Esophagus muscularis mucosa (tissue), 4 donors: ENCODE data around the gene HNRNPL. TPM values are rescaled to one million over a fixed set of nuclear protein-coding genes. Genes with fewer than 3 reads are reported as not detected.
"Not testable (repeated sequence)": the region's sequence is repeated elsewhere in the genome, so short reads cannot be mapped to it uniquely, and the experiment has no call there.

Experiments used
- DNase-seq: peaks from one replicate; pipeline ENCODE4 v3.0.0-alpha.2; 2017; ENCODE audit errors: extremely low spot score
- H3K27ac ChIP-seq, 4 donors: fragments of 200-600 bp; sonication (generic); replicated peaks in 1 of 4; 1 replicate in 3 of 4; 2 replicates in 1 of 4; pipeline ENCODE4 v1.5.1; 2016 to 2019; ENCODE audit warnings: mild to moderate bottlenecking in 1 of 4
- H3K27me3 ChIP-seq, 4 donors: fragments of 200-600 bp; sonication (generic); one replicate each; pipeline versions ENCODE4 v1.5.1 to v1.6.0; 2016 to 2019
- H3K36me3 ChIP-seq, 4 donors: fragments of 200-600 bp; sonication (generic); one replicate each; pipeline ENCODE4 v1.5.1; 2016 to 2019
- H3K4me1 ChIP-seq, 4 donors: fragments of 200-600 bp; sonication (generic); one replicate each; pipeline ENCODE4 v1.5.1; 2016 to 2019
- H3K4me3 ChIP-seq, 4 donors: fragments of 200-600 bp; sonication (generic); 1 replicate in 2 of 4; 2 replicates in 2 of 4; pipeline ENCODE4 v1.5.1; 2016 to 2019; ENCODE audit warnings: mild to moderate bottlenecking in 4 of 4, moderate library complexity in 1 of 4
- H3K9me3 ChIP-seq, 4 donors: fragments of 200-600 bp; sonication (generic); 1 replicate in 3 of 4; 2 replicates in 1 of 4; pipeline ENCODE4 v1.5.1; 2016 to 2019
- CTCF ChIP-seq, 3 experiments: fragments of 200-600 bp in 2 of 3; fragments of 450-650 bp in 1 of 3; sonication (generic) in 2 of 3; IDR thresholded peaks; one replicate each; pipeline ENCODE4 v1.5.1; 2017 to 2019; ENCODE audit warnings: antibody characterized with exemption in 3 of 3, mild to moderate bottlenecking in 2 of 3, moderate library complexity in 1 of 3
- EP300 ChIP-seq: sonication (generic); formaldehyde crosslinking; IDR thresholded peaks from one replicate; pipeline ENCODE4 v1.6.1; 2017; ENCODE audit warnings: antibody characterized with exemption
- POLR2A ChIP-seq: fragments of 450-650 bp; IDR thresholded peaks from one replicate; pipeline ENCODE4 v1.6.1; 2017; ENCODE audit warnings: antibody characterized with exemption, moderate library complexity, mild to moderate bottlenecking, low read depth
- POLR2AphosphoS5 ChIP-seq, 2 donors: sonication (generic); formaldehyde crosslinking; IDR thresholded peaks; one replicate each; pipeline ENCODE4 v1.6.1; 2017; ENCODE audit warnings: antibody characterized with exemption in 2 of 2
- WGBS: methylation state at CpG from one replicate; pipeline ENCODE4 v1.1.5; 2018; 5-methylcytosine and 5-hydroxymethylcytosine counted together
- intact Hi-C: fragments of 100-400 bp; cut with DNase I; formaldehyde crosslinking; loops from one replicate; pipeline ENCODE4 v1.15.1; 2023
- total RNA-seq, 4 donors: library from RNA; depleted of rRNA; stranded (reverse); fragments of >200 nt; gene quantifications; one replicate each; pipeline versions ENCODE4 v1.1.0 to v1.2.1, GENCODE V29; 2016

The HNRNPL gene
- total RNA-seq, 4 donors from 2014 or later: 126 to 202 (median 180) TPM

GRCh38 chr19:38801359-38802095, 48.3 kb downstream of the HNRNPL start:
- TF ChIP-seq CTCF (IDR thresholded peaks at IDR 0.05): no peak
- TF ChIP-seq POLR2A: no peak
- no peak for TF ChIP-seq POLR2AphosphoS5 (IDR thresholded peaks at IDR 0.05)
- no peak for TF ChIP-seq EP300
- no peak for DNase-seq
- H3K27ac ChIP-seq: no peak overlapping the region
- intact Hi-C loops: no loop called here
- H3K36me3 ChIP-seq: peaks cover 0 to 13% (median 5%) of the 10 kb centered on the region in 4 donors
- no peak overlapping the region for H3K4me3 ChIP-seq
- WGBS: 97% methylated on average over 12 of the region's 12 CpGs
- no peaks in the 10 kb centered on the region for H3K9me3 ChIP-seq
- H3K4me1 ChIP-seq: peaks cover 0 to 4% (median 0%) of the 10 kb centered on the region in 4 donors
- no peaks in the 10 kb centered on the region for H3K27me3 ChIP-seq

- no peaks in the 10 kb centered on the region for H3K9me3 ChIP-seq
- TF ChIP-seq CTCF (IDR thresholded peaks at IDR 0.05) (no peak), POLR2AphosphoS5 (IDR thresholded peaks at IDR 0.05) (no peak), EP300 (no peak), POLR2A (no peak)
- H3K36me3 ChIP-seq: peaks cover 0 to 10% (median 3%) of the 10 kb centered on the region in 4 donors
- peaks cover 0 to 3% (median 0%) of the 10 kb centered on the region in 4 donors for H3K4me1 ChIP-seq
- no peaks in the 10 kb centered on the region for H3K27me3 ChIP-seq
- no peak for DNase-seq
- 90% methylated on average over 5 of the region's 5 CpGs for whole genome bisulfite sequencing
- H3K4me3 ChIP-seq: no peak overlapping the region
- intact Hi-C loops: no loop called here
- H3K27ac ChIP-seq: no peak overlapping the region
Observed at GRCh38 chr19:38800577-38801347, 49.0 kb downstream of the HNRNPL start.

DNA sequence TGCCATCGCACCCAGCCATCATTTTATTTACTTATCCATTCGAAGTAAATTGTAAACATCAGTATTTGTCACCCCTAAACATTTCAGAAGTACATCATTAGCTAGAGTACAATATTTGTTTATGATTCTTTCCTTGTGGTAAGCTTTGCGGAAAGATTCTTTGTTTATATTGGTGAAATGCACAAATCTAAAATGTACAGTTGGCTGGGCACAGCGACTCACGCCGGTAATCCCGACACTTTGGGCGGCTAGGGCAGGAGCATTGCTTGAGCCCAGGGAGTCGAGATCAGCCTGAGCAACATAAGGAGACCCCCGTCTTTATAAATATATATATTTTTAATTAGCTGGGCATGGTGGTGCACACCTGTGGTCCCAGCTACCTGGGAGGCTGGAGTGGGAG, 50.7 kb downstream of the HNRNPL start:
- no peak for DNase-seq
- Histone ChIP-seq H3K36me3 (peaks cover 0 to 10% (median 3%) of the 10 kb centered on the region in 4 donors), H3K4me1 (no peaks in the 10 kb centered on the region), H3K27me3 (no peaks in the 10 kb centered on the region), H3K27ac (no peak overlapping the region), H3K4me3 (no peak overlapping the region), H3K9me3 (no peaks in the 10 kb centered on the region)
- TF ChIP-seq POLR2AphosphoS5 (IDR thresholded peaks at IDR 0.05) (no peak), POLR2A (no peak), CTCF (IDR thresholded peaks at IDR 0.05) (no peak), EP300 (no peak)
- intact Hi-C loops: no loop called here
- WGBS: 86% methylated on average over 10 of the region's 10 CpGs

DNA sequence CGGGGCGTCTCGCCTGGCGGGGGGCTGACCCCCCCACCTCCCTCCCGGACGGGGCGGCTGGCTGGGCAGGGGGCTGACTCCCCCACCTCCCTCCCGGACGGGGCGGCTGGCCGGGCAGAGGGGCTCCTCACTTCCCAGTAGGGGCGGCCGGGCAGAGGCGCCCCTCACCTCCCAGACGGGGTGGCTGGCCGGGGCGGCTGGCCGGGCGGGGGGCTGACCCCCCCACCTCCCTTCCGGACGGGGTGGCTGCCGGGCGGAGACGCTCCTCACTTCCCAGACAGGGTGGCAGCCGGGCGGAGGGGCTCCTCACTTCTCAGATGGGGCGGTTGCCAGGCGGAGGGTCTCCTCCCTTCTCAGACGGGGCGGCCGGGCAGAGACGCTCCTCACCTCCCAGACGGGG, 52.0 kb downstream of the HNRNPL start:
- WGBS: no CpG with 5 or more reads among the region's 33 CpGs
- H3K36me3 ChIP-seq, H3K9me3 ChIP-seq, H3K4me3 ChIP-seq, intact Hi-C loops, H3K4me1 ChIP-seq, H3K27ac ChIP-seq, DNase-seq, H3K27me3 ChIP-seq: not testable (repeated sequence)

GRCh38 chr19:38796154-38796553, 53.6 kb downstream of the HNRNPL start:
- Histone ChIP-seq H3K9me3 (no peaks in the 10 kb centered on the region), H3K36me3 (no peaks in the 10 kb centered on the region), H3K4me1 (peaks cover 5 to 9% (median 6%) of the 10 kb centered on the region in 4 donors), H3K4me3 (no peak overlapping the region), H3K27me3 (no peaks in the 10 kb centered on the region), H3K27ac (no peak overlapping the region)
- 91% methylated on average over 2 of the region's 2 CpGs for WGBS
- intact Hi-C loops: no loop called here
- no peak for DNase-seq
- no peak for TF ChIP-seq EP300
- no peak for TF ChIP-seq POLR2A
